ENCODE data around the gene PRLH. TPM values are rescaled to one million over a fixed set of nuclear protein-coding genes. Genes with fewer than 3 reads are reported as not detected.

PRLH gene
- total RNA-seq, 1 experiment from 2014 or later: not detected

DNA sequence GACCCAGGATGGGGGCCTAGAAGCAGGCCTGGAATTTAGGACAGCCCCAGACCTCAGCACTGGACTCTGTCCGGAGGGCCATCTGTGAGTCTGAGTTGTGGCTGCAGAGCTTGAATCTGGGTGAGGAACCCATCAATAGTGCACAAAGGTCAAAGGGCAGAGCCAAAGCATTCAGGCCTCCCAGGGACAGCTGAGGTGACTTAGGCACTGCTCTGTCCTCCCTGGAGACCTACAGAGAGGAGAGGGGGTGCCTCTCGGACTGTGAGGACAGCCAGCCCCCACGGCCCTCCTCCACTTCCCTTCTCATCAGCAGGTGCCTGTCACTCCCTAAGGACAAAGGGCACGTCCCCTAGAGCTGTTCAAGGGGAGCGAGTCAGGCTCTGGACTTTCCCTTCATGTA lies 25.1 kb upstream of the PRLH start:
- Mint-ChIP-seq H3K27ac (no peak overlapping the region), H3K4me1 (peaks cover 10% of the 10 kb centered on the region), H3K4me3 (no peak overlapping the region), H3K36me3 (peaks cover 2% of the 10 kb centered on the region; the same call in 1 of the 2 replicates), H3K9me3 (no peaks in the 10 kb centered on the region), H3K27me3 (ENCODE audit: low read depth) (no peaks in the 10 kb centered on the region; the same call in 1 of the 2 replicates)
- ATAC-seq (no peak), DNase-seq (ENCODE audit: low spot score) (no peak)
- POLR2A ChIA-PET: interaction anchor here (0.7 kb wide), 1 partner anchor 17 kb away, joined by 3 read pairs; no protein-coding TSS in a partner anchor
- TF ChIP-seq RELA (CRISPR knock-in tag; IDR thresholded peaks at IDR 0.05; ENCODE audit: borderline replicate concordance): no peak
- TF ChIP-seq NFYB (CRISPR knock-in tag; conservative IDR thresholded peaks at IDR 0.05; ENCODE audit: low read depth): no peak
- TF ChIP-seq, protein P1, sequence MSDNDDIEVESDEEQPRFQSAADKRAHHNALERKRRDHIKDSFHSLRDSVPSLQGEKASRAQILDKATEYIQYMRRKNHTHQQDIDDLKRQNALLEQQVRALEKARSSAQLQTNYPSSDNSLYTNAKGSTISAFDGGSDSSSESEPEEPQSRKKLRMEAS (CRISPR knock-in tag; IDR thresholded peaks at IDR 0.05): no peak
- TF ChIP-seq ZNF416 (CRISPR knock-in tag; IDR thresholded peaks at IDR 0.05): no peak
- no peak for TF ChIP-seq SMAD3 (CRISPR knock-in tag; IDR thresholded peaks at IDR 0.05; ENCODE audit: borderline replicate concordance)
- TF ChIP-seq, protein P2, sequence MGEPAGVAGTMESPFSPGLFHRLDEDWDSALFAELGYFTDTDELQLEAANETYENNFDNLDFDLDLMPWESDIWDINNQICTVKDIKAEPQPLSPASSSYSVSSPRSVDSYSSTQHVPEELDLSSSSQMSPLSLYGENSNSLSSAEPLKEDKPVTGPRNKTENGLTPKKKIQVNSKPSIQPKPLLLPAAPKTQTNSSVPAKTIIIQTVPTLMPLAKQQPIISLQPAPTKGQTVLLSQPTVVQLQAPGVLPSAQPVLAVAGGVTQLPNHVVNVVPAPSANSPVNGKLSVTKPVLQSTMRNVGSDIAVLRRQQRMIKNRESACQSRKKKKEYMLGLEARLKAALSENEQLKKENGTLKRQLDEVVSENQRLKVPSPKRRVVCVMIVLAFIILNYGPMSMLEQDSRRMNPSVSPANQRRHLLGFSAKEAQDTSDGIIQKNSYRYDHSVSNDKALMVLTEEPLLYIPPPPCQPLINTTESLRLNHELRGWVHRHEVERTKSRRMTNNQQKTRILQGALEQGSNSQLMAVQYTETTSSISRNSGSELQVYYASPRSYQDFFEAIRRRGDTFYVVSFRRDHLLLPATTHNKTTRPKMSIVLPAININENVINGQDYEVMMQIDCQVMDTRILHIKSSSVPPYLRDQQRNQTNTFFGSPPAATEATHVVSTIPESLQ (CRISPR knock-in tag; IDR thresholded peaks at IDR 0.05): no peak
- no peak for TF ChIP-seq SOX15 (CRISPR knock-in tag; IDR thresholded peaks at IDR 0.05)
- no peak for TF ChIP-seq SP1 (CRISPR knock-in tag; conservative IDR thresholded peaks at IDR 0.05)
- no peak for TF ChIP-seq ESRRA (CRISPR knock-in tag; IDR thresholded peaks at IDR 0.05; ENCODE audit: borderline replicate concordance)
- no peak for TF ChIP-seq ZNF219 (CRISPR knock-in tag; IDR thresholded peaks at IDR 0.05; ENCODE audit: borderline replicate concordance)
- TF ChIP-seq, protein P3, sequence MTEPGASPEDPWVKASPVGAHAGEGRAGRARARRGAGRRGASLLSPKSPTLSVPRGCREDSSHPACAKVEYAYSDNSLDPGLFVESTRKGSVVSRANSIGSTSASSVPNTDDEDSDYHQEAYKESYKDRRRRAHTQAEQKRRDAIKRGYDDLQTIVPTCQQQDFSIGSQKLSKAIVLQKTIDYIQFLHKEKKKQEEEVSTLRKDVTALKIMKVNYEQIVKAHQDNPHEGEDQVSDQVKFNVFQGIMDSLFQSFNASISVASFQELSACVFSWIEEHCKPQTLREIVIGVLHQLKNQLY (CRISPR knock-in tag; IDR thresholded peaks at IDR 0.05): no peak
- TF ChIP-seq CREM (CRISPR knock-in tag; IDR thresholded peaks at IDR 0.05): no peak
- TF ChIP-seq HMGA2 (CRISPR knock-in tag; IDR thresholded peaks at IDR 0.05): no peak
- TF ChIP-seq, protein P4, sequence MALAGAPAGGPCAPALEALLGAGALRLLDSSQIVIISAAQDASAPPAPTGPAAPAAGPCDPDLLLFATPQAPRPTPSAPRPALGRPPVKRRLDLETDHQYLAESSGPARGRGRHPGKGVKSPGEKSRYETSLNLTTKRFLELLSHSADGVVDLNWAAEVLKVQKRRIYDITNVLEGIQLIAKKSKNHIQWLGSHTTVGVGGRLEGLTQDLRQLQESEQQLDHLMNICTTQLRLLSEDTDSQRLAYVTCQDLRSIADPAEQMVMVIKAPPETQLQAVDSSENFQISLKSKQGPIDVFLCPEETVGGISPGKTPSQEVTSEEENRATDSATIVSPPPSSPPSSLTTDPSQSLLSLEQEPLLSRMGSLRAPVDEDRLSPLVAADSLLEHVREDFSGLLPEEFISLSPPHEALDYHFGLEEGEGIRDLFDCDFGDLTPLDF (CRISPR knock-in tag; IDR thresholded peaks at IDR 0.05): no peak
- TF ChIP-seq, protein P5, sequence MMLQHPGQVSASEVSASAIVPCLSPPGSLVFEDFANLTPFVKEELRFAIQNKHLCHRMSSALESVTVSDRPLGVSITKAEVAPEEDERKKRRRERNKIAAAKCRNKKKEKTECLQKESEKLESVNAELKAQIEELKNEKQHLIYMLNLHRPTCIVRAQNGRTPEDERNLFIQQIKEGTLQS (CRISPR knock-in tag; conservative IDR thresholded peaks at IDR 0.05): no peak
- no peak for TF ChIP-seq GRHL2 (CRISPR knock-in tag; IDR thresholded peaks at IDR 0.05; ENCODE audit: insufficient replicate concordance, severe bottlenecking)
- TF ChIP-seq GABPB1 (CRISPR knock-in tag; IDR thresholded peaks at IDR 0.05): no peak
- CTCF ChIA-PET: interaction anchor here (0.7 to 5.5 kb wide), 3 partner anchors 28 to 34 kb away, joined by 3 to 23 read pairs (median 9); no protein-coding TSS in a partner anchor

DNA sequence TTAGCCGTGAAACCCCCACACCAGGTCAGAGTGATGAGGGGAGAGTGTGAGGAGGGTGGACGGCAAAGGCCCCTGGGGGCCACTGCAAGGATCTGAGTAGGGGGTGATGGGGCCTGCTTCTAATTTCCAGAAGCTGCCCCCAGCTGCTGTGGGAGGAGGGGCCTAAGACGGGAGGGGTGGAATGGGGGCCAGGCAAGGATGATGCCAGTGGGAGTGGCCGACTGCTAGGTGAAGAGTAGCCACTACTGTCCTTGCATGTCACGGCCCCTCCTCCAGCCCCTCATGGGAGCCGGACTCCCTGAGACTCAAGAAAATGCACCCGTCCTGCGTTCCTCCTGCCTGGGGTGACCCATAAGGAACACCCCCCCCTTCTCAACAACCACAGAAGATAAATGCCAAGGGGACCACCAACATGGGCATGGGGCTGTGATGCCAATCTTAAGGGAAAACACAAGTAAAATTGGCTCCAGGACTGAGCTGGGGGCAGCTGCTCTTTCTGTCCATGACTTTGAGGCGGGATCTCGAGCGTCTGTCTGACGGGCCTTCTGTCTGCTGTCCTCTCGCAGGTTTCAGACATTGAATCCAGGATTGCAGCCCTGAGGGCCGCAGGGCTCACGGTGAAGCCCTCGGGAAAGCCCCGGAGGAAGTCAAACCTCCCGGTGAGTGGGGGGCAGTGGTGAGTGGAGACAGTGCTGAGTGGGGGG lies 24.2 kb upstream of the PRLH start:
- no peak overlapping the region for H3K27ac Mint-ChIP-seq
- ChIA-PET POLR2A (no interaction called here), CTCF (interaction anchor here (5.5 kb wide), 1 partner anchor 30 kb away, joined by 23 read pairs; no protein-coding TSS in a partner anchor)
- DNase-seq (ENCODE audit: low spot score) (no peak), ATAC-seq (no peak)
- H3K4me1 Mint-ChIP-seq: peaks cover 17% of the 10 kb centered on the region
- no peaks in the 10 kb centered on the region for H3K9me3 Mint-ChIP-seq
- H3K36me3 Mint-ChIP-seq: peaks cover 2% of the 10 kb centered on the region; the same call in 1 of the 2 replicates
- H3K4me3 Mint-ChIP-seq: no peak overlapping the region
- H3K27me3 Mint-ChIP-seq (ENCODE audit: low read depth): no peaks in the 10 kb centered on the region; the same call in 1 of the 2 replicates
- no peak for TF ChIP-seq ZNF671 (CRISPR knock-in tag; IDR thresholded peaks at IDR 0.05)
- TF ChIP-seq, protein P6, sequence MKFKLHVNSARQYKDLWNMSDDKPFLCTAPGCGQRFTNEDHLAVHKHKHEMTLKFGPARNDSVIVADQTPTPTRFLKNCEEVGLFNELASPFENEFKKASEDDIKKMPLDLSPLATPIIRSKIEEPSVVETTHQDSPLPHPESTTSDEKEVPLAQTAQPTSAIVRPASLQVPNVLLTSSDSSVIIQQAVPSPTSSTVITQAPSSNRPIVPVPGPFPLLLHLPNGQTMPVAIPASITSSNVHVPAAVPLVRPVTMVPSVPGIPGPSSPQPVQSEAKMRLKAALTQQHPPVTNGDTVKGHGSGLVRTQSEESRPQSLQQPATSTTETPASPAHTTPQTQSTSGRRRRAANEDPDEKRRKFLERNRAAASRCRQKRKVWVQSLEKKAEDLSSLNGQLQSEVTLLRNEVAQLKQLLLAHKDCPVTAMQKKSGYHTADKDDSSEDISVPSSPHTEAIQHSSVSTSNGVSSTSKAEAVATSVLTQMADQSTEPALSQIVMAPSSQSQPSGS (CRISPR knock-in tag; IDR thresholded peaks at IDR 0.05; ENCODE audit: borderline replicate concordance, low read depth): no peak
- no peak for TF ChIP-seq CREB1 (CRISPR knock-in tag; IDR thresholded peaks at IDR 0.05)
- TF ChIP-seq ATF1 (CRISPR knock-in tag; IDR thresholded peaks at IDR 0.05): no peak
- TF ChIP-seq, protein P3 (CRISPR knock-in tag; IDR thresholded peaks at IDR 0.05): no peak
- no peak for TF ChIP-seq RELA (CRISPR knock-in tag; IDR thresholded peaks at IDR 0.05; ENCODE audit: borderline replicate concordance)
- TF ChIP-seq FOXJ3 (CRISPR knock-in tag; IDR thresholded peaks at IDR 0.05; ENCODE audit: borderline replicate concordance): no peak
- TF ChIP-seq SOX15 (CRISPR knock-in tag; IDR thresholded peaks at IDR 0.05): no peak
- no peak for TF ChIP-seq ZNF121 (CRISPR knock-in tag; IDR thresholded peaks at IDR 0.05)
- TF ChIP-seq JUN (CRISPR knock-in tag; IDR thresholded peaks at IDR 0.05): no peak
- TF ChIP-seq, protein P7, sequence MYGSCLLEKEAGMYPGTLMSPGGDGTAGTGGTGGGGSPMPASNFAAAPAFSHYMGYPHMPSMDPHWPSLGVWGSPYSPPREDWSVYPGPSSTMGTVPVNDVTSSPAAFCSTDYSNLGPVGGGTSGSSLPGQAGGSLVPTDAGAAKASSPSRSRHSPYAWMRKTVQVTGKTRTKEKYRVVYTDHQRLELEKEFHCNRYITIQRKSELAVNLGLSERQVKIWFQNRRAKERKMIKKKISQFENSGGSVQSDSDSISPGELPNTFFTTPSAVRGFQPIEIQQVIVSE (CRISPR knock-in tag; IDR thresholded peaks at IDR 0.05; ENCODE audit: borderline replicate concordance): no peak
- no peak for TF ChIP-seq ZNF138 (CRISPR knock-in tag; conservative IDR thresholded peaks at IDR 0.05)
- no peak for TF ChIP-seq GABPB1 (CRISPR knock-in tag; IDR thresholded peaks at IDR 0.05)
- TF ChIP-seq MYBL2 (CRISPR knock-in tag; IDR thresholded peaks at IDR 0.05): no peak
- TF ChIP-seq NR2C2 (CRISPR knock-in tag; IDR thresholded peaks at IDR 0.05): no peak
